ENCODE data around the gene DCTN4.

The DCTN4 gene

GRCh38 chr5:150785950-150786349 lies 27.1 kb upstream of the DCTN4 start:
- Histone ChIP-seq H3K4me3 (ENCODE audit: low read depth, low read length) (no peak overlapping the region), H3K27me3 (no peaks in the 10 kb centered on the region), H3K36me3 (no peaks in the 10 kb centered on the region), H3K9me3 (no peaks in the 10 kb centered on the region), H3K4me1 (peaks cover 3% of the 10 kb centered on the region)
- no peak for DNase-seq
- no peak for TF ChIP-seq CTCF (IDR thresholded peaks at IDR 0.05; ENCODE audit: low read depth, low read length)

- H3K9me3 ChIP-seq, result no peaks in the 10 kb centered on the region
- H3K36me3 ChIP-seq, result no peaks in the 10 kb centered on the region
- H3K4me1 ChIP-seq, result peaks cover 3% of the 10 kb centered on the region
- peak; percentile 18 for DNase-seq
- H3K27me3 ChIP-seq, result no peaks in the 10 kb centered on the region
- no peak overlapping the region for H3K4me3 ChIP-seq (ENCODE audit: low read depth, low read length)
- no peak for TF ChIP-seq CTCF (IDR thresholded peaks at IDR 0.05; ENCODE audit: low read depth, low read length)
Measured at GRCh38 chr5:150783422-150783928, 24.7 kb upstream of the DCTN4 start.

GRCh38 chr5:150782850-150783249 lies 24.0 kb upstream of the DCTN4 start:
- no peaks in the 10 kb centered on the region for H3K27me3 ChIP-seq
- H3K36me3 ChIP-seq, result no peaks in the 10 kb centered on the region
- no peak for TF ChIP-seq CTCF (IDR thresholded peaks at IDR 0.05; ENCODE audit: low read depth, low read length)
- no peak for DNase-seq
- no peak overlapping the region for H3K4me3 ChIP-seq (ENCODE audit: low read depth, low read length)
- no peaks in the 10 kb centered on the region for H3K9me3 ChIP-seq
- peaks cover 3% of the 10 kb centered on the region for H3K4me1 ChIP-seq

GRCh38 chr5:150781706-150782614 lies 23.1 kb upstream of the DCTN4 start:
- no peaks in the 10 kb centered on the region for H3K36me3 ChIP-seq
- no peak overlapping the region for H3K4me3 ChIP-seq (ENCODE audit: low read depth, low read length)
- H3K9me3 ChIP-seq, result no peaks in the 10 kb centered on the region
- no peaks in the 10 kb centered on the region for H3K27me3 ChIP-seq
- peak; percentile 43 for DNase-seq
- peaks cover 3% of the 10 kb centered on the region for H3K4me1 ChIP-seq
- no peak for TF ChIP-seq CTCF (IDR thresholded peaks at IDR 0.05; ENCODE audit: low read depth, low read length)

GRCh38 chr5:150780816-150781221 lies 22.0 kb upstream of the DCTN4 start:
- DNase-seq, result no peak
- Histone ChIP-seq H3K4me1 (peaks cover 3% of the 10 kb centered on the region), H3K9me3 (no peaks in the 10 kb centered on the region), H3K27me3 (no peaks in the 10 kb centered on the region), H3K36me3 (no peaks in the 10 kb centered on the region), H3K4me3 (ENCODE audit: low read depth, low read length) (no peak overlapping the region)
- TF ChIP-seq CTCF (IDR thresholded peaks at IDR 0.05; ENCODE audit: low read depth, low read length), result no peak

- Histone ChIP-seq H3K9me3 (no peaks in the 10 kb centered on the region), H3K4me3 (ENCODE audit: low read depth, low read length) (no peak overlapping the region), H3K4me1 (peaks cover 3% of the 10 kb centered on the region), H3K27me3 (no peaks in the 10 kb centered on the region), H3K36me3 (no peaks in the 10 kb centered on the region)
- no peak for TF ChIP-seq CTCF (IDR thresholded peaks at IDR 0.05; ENCODE audit: low read depth, low read length)
- no peak for DNase-seq
Measured at GRCh38 chr5:150780187-150780692, 21.4 kb upstream of the DCTN4 start.

Measured in BE2C (cell line).